SK-N-SH treated with all-trans-retinoic acid at 6 μM for 48 hours (cell line): ENCODE results near the gene TET3.

Experiments used
- ESRRG ChIP-seq: fragments of 250-450 bp; sonication (Bioruptor Pico); IDR thresholded peaks from 2 replicates; pipeline ENCODE4 v1.6.1; 2021; ENCODE audit warnings: mild to moderate bottlenecking
- RARB ChIP-seq: fragments of 250-450 bp; sonication (Bioruptor Pico); IDR thresholded peaks from 2 replicates; pipeline ENCODE4 v1.8.0; 2021; ENCODE audit warnings: mild to moderate bottlenecking, moderate library complexity

DNA sequence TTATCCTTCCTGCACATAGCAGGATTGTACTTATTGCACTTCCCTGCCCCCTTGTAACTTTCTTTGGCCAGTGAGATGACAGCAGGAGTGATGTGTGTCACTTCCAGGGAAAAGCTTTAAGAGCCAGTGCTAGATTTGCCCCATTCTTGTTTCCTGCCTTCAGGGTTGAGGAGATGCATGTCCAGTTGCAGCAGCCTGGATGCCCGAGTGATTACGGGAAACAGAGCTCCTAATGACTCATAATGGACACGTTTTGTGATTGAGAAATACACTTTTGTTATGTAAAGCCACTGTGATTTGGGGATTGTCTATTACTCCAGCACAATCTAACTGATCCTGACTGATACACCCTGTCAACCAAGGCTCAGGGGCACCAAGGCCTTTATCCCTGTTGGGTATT lies 5.0 kb upstream of the TET3 start:
- TF ChIP-seq RARB (CRISPR knock-in tag) = no peak
- no peak for TF ChIP-seq ESRRG
